ENCODE data around the gene ANKRD35. TPM values are rescaled to one million over a fixed set of nuclear protein-coding genes. Genes with fewer than 3 reads are reported as not detected.
A peak's percentile ranks its signal among the peaks of the same experiment; 100 is the strongest.

The ANKRD35 gene
- total and polyA plus RNA-seq, 10 of the 15 experiments (the other 5 are each of a cell fraction or from before 2014, with no cell fraction given), result 0.01 to 0.08 TPM; not detected in 8

GRCh38 chr1:145927063-145927886 lies 41.6 kb upstream of the ANKRD35 start, which contains the start of gene RBM8A (continued):
- no peak for TF ChIP-seq ZNF592 (IDR thresholded peaks at IDR 0.05)
- TF ChIP-seq BCL11A (IDR thresholded peaks at IDR 0.05; ENCODE audit: low read depth, low read length), result no peak
- TF ChIP-seq FOXK2 (IDR thresholded peaks at IDR 0.05), result peak; percentile 58; the same call in 1 of the 2 replicates
- peak; percentile 81 for TF ChIP-seq E4F1 (IDR thresholded peaks at IDR 0.05; ENCODE audit: borderline replicate concordance, partially characterized antibody)
- TF ChIP-seq ZNF24 (IDR thresholded peaks at IDR 0.05), result no peak
- TF ChIP-seq CREM (IDR thresholded peaks at IDR 0.05; ENCODE audit: low read depth), result peak; percentile 92
- TF ChIP-seq, protein P1, sequence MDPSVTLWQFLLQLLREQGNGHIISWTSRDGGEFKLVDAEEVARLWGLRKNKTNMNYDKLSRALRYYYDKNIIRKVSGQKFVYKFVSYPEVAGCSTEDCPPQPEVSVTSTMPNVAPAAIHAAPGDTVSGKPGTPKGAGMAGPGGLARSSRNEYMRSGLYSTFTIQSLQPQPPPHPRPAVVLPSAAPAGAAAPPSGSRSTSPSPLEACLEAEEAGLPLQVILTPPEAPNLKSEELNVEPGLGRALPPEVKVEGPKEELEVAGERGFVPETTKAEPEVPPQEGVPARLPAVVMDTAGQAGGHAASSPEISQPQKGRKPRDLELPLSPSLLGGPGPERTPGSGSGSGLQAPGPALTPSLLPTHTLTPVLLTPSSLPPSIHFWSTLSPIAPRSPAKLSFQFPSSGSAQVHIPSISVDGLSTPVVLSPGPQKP (IDR thresholded peaks at IDR 0.05; ENCODE audit: low read depth, low read length), result peak; percentile 73
- no peak for TF ChIP-seq CBX5 (IDR thresholded peaks at IDR 0.05; ENCODE audit: low read depth)
- peak; percentile 70 to 79 for TF ChIP-seq IKZF2 (IDR thresholded peaks at IDR 0.05)
- peak; percentile 90 for TF ChIP-seq HDGF (IDR thresholded peaks at IDR 0.05)
- 0 out of 2 replicates have a peak, but pooled peaks have one; percentile 53 for TF ChIP-seq NFIC (IDR thresholded peaks at IDR 0.05; ENCODE audit: low read depth, low read length)
- TF ChIP-seq HDAC6 (IDR thresholded peaks at IDR 0.05; ENCODE audit: unreplicated experiment), result no peak
- no peak for TF ChIP-seq FOS (IDR thresholded peaks at IDR 0.05; ENCODE audit: borderline replicate concordance, extremely low read depth, insufficient read length)
- TF ChIP-seq SMARCA5 (IDR thresholded peaks at IDR 0.05), result peak; percentile 62; the same call in 1 of the 2 replicates
- peak; percentile 96 for TF ChIP-seq ZNF687 (IDR thresholded peaks at IDR 0.05)
- 0 out of 2 replicates have a peak, but pooled peaks have one; percentile 2 for TF ChIP-seq JUNB (IDR thresholded peaks at IDR 0.05)
- peak; percentile 25 for TF ChIP-seq SIX5 (IDR thresholded peaks at IDR 0.05; ENCODE audit: low read depth, low read length, severe bottlenecking)
- peak; percentile 84; the same call in 1 of the 2 replicates for TF ChIP-seq CBFB (IDR thresholded peaks at IDR 0.05; ENCODE audit: low read depth)
- TF ChIP-seq RBBP5 (conservative IDR thresholded peaks at IDR 0.05), result no peak

All from GM12878 (cell line).